ENCODE measurements around the gene C17orf114.

C17orf114 gene

DNA sequence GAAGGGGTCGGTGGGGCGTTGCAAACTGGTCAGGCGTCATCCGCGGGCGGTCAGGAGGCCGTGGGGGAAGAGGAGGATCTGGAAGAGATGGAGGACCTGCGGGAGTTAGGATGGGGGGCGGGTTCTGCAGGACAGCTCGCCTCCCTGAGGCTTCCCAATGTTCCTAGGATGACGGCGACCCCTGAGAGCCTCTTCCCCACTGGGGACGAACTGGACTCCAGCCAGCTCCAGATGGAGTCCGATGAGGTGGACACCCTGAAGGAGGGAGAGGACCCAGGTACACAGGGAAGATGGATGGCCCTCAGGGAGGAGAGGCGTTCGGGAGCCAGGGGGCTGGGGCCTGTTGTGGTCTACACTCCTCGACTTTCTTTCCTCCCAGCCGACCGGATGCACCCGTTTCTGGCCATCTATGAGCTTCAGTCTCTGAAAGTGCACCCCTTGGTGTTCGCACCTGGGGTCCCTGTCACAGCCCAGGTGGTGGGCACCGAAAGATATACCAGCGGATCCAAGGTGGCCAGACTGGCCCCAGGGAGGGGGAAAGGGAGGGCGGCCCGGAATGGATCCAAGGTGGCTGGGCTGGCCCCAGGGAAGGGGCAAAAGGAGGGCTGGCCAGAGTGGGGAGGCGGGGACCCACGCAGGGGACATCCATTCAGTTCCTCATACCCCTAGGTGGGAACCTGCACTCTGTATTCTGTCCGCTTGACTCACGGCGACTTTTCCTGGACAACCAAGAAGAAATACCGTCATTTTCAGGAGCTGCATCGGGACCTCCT, 5.7 kb upstream of the C17orf114 start (continued):
- TF ChIP-seq ZNF788 (CRISPR knock-in tag; IDR thresholded peaks at IDR 0.05; ENCODE audit: borderline replicate concordance) (0 out of 2 replicates have a peak, but pooled peaks have one; percentile 29), CAMTA2 (CRISPR knock-in tag; IDR thresholded peaks at IDR 0.05; ENCODE audit: borderline replicate concordance) (no peak), ZNF556 (CRISPR knock-in tag; IDR thresholded peaks at IDR 0.05; ENCODE audit: borderline replicate concordance) (0 out of 2 replicates have a peak, but pooled peaks have one; percentile 24), SOX6 (IDR thresholded peaks at IDR 0.05) (no peak), SOX6 (CRISPR knock-in tag; IDR thresholded peaks at IDR 0.05) (no peak), ZNF704 (CRISPR knock-in tag; IDR thresholded peaks at IDR 0.05; ENCODE audit: borderline replicate concordance) (no peak)
- TF ChIP-seq, protein P1, sequence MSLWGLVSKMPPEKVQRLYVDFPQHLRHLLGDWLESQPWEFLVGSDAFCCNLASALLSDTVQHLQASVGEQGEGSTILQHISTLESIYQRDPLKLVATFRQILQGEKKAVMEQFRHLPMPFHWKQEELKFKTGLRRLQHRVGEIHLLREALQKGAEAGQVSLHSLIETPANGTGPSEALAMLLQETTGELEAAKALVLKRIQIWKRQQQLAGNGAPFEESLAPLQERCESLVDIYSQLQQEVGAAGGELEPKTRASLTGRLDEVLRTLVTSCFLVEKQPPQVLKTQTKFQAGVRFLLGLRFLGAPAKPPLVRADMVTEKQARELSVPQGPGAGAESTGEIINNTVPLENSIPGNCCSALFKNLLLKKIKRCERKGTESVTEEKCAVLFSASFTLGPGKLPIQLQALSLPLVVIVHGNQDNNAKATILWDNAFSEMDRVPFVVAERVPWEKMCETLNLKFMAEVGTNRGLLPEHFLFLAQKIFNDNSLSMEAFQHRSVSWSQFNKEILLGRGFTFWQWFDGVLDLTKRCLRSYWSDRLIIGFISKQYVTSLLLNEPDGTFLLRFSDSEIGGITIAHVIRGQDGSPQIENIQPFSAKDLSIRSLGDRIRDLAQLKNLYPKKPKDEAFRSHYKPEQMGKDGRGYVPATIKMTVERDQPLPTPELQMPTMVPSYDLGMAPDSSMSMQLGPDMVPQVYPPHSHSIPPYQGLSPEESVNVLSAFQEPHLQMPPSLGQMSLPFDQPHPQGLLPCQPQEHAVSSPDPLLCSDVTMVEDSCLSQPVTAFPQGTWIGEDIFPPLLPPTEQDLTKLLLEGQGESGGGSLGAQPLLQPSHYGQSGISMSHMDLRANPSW (CRISPR knock-in tag; IDR thresholded peaks at IDR 0.05; ENCODE audit: borderline replicate concordance), result no peak
